ENCODE results near the gene WNT3.
"Not testable (repeated sequence)": the region's sequence is repeated elsewhere in the genome, so short reads cannot be mapped to it uniquely, and the experiment has no call there.

WNT3 gene

DNA sequence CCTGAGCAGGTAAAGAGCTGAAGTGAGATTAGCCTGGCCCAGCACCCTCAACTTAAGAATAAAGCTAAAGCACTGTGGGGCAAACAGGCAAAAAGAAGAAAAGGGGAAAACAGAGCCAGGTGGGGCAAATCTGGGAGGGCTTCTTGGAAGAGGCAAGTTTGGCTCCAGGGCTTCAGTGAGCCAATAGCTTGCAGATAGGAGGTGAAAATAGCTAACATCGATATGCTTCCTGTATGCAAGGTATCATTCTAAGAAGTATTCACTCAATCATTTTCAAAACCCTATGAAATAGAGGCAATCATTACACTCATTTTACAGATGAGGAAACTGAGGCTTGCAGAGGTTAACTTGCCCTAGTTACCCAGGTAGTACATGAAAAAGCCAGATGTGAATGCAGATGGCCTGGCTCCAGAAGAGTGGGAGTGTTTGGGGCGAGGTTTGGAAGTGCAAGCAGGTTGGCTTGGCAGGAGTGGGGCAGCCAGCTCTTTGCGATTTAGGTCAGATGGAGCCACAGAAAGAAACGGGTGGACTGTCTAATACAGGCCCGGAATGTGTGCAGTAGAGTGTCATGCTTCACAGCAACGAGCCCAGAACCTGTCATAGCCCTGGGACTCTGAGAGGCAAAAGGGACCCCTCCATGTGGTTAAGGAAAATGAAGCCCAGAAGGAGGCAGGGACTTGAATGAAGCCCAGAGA, 5.7 kb downstream of the WNT3 start:
- no peak for DNase-seq

DNA sequence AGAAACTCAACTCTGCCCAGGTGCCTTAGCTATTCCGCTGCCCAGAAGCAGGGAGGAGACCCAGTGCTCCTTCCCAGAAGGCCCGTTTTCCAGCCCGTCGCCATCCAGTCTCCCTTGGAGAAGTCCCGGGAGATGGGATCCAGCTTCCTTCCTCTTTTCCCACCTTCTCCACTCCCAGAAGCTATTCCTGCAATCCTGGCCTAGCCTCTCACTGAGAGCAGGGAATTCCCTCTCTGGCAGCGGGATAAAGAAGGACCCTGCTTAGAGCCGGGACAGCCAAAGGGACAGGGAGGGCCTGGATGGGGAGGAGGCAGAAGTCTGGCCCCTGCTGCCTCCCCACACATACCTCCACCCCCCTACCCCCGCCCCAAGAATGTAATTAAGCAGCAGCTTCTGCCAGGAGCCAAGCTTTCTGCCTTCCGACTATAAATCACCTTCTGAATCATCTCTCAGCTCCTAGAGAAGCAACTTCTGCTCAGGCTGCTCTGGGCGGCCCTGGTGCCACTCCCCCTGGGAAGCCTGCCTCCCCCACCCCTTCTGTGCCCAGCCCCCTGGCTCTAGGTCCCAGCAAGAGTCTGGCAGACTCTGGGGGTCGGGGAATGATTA, 6.4 kb downstream of the WNT3 start:
- DNase-seq = no peak

DNA sequence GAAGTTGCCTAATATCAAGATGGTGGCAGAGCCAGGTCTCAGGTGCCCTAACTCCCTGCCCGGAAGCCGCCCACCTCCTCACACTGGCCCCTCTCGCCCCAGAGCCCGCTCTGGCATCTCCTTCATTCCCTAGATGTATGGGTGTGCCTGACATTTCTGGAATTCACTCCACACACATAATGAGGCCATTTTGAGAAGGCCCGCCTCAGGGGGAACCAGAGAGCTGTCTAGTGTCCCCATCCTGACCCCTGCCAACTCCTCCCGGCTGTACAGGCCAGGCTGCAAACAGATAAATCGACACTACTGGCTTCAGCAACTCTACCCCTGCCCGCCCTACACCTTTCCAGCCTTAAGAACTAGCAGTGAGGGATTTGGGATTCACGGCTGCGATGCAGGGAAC, 7.7 kb downstream of the WNT3 start:
- DNase-seq = no peak

DNA sequence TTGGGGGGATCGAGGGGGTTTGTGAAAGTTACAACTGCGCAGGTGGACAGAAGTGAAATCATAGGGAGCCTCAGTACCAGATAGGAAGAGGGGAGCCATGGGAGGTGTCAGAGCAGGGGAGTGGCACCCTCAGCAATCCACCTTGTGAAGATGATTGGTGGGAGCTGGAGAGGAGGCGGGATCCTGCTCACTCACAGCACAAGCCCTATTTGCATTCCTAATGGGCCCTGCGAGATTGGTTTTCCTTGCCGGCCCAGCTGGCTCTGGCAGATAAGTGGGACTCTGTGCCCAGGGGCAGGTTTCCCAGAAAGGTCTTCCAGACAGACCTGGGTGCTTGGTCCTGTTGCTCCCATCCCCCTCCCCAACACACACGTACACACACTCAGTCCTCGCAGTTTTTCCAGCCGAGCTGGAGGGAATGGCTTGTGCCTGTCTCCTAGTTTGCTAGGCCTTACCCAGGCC, 9.4 kb downstream of the WNT3 start:
- no peak for DNase-seq

DNA sequence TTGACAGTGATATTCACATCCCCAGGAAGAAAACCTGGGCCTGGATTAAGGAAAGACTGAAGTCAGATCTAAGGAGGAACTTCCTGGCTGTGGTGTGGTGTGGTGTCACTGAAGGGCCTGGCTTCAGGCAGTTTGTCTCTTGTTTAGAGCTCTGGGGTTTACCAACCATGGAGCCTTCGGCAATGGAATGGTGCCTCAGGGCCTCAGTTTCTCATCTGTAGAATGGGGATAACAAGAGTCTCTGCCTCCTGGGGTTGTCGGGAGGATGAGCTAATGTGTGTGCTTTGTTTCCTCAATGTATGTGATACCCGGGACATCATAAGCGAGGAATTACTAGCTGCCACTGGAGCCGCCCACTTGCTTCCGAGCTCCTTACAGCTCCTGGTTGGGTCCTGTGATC, 12.7 kb downstream of the WNT3 start:
- no peak for DNase-seq

DNA sequence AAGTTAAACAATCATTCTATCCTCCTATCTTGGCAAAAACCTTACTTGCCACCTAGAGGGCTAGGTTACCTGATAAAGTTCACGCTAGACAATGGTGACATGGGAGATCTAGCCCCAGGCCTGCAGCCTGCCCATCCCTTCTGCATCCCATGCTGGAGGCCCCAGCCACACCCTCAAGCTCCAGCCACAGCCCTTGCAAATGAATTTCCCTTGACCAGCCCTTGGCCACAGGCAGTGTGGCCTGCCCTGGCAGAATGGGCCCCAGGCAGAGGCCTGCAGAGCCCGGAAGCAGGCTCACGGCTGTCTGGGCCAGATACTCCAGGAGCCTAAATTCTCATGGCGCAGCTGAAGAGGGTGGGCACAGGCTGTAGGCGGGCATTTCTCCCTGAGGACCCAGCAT, 14.9 kb downstream of the WNT3 start:
- no peak for DNase-seq

DNA sequence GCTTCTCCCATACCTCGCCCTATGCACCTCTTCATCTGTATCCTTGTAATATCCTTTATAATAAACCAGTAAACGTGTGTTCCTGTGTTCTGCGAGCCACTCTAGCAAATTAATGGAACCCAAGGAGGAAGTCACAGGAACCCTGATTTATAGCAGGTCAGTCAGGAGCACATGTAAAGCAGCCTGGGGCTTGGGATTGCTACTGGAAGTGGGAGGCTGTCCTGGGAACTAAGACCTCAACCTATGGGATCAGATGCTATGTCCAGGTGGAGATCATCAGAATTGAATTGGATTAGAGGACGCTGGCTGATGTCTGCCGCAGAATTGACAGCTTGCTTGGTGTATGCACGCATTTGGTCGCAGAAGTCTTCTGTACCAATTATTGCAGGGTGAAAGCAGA, 15.7 kb downstream of the WNT3 start:
- no peak for DNase-seq

DNA sequence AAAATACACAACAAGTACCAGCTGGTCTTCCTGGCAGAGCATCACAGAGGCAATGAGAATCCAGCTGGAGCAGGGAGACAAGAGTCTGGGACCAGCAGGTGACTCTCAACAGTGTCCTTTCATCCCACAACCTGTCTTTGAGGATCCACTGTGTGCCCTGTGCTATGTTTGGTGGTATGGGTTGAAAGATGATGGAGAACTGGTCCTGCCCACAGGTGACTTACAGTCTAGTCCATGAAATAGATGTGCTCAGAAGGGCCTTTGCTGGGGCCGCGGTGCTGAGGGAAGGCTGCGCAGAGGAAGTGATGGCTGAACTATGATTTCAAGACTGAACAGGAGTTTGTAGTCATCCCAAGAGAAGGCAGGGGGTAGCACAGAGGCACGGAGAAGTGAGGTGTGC, 17.9 kb downstream of the WNT3 start:
- no peak for DNase-seq

DNA sequence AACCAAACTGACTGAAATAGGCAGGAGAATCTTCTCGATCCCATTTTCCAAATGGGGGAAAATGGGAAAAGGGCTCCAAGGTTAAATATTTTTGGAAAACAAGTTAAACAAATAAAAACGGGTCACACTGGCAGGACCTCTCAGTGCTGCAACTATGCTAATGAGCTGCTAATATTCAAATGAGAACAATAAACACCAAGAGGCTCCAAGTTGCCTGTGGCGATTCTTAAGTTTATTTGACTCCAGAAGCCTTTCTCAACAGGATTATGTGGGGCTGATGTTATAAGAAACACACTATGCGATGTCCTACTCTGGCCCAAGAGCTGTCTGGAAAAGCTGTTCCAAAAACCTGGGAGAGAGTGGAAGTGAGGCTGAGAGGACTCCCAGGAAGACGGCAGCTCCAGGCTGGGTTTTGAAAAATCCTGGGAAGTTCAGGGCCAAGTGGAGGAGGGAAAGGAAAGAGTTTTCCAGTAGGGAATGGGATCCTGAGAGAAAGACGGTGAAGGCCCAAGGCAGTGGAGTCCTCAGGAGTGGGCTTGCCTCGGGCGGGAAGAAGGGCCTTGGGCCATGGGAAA, 21.4 kb downstream of the WNT3 start:
- DNase-seq = no peak

DNA sequence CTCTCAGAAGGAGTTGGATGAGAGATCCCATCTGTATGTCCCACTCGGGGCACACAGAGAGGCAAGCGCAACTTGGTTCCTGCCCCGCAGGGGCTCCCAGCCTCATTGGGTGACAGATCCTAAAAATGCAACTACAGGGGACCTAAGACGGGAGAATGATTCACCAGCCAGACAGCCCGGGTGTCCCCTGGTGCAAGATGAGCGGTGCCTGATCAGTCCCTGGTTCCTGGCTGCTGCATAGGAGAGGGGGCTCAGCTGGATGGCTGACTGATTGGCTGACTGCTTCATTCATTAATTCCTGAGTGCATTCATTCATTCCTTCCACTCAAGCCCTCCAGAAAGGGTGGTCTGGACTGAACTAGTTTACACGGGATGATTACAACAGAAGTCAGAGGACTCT, 22.0 kb downstream of the WNT3 start:
- no peak for DNase-seq

DNA sequence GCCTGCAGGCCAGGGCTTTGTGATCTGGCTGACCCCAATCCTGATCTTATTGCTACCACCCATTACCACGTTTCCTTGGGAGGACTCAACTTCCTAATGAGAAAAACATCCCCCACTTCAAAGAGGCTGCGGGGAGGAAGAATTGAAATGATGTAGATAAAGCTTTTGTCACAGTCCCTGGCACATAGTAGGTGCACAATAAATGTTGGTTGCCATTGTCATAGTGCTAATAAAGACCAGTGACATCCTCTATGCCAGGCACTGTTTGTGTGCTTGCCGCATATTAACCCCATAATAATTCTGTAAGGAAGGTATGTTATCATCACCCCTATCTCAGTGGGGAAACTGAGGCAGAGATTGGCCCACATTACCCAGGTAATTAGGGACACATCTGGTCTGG, 22.4 kb downstream of the WNT3 start:
- DNase-seq = no peak

DNA sequence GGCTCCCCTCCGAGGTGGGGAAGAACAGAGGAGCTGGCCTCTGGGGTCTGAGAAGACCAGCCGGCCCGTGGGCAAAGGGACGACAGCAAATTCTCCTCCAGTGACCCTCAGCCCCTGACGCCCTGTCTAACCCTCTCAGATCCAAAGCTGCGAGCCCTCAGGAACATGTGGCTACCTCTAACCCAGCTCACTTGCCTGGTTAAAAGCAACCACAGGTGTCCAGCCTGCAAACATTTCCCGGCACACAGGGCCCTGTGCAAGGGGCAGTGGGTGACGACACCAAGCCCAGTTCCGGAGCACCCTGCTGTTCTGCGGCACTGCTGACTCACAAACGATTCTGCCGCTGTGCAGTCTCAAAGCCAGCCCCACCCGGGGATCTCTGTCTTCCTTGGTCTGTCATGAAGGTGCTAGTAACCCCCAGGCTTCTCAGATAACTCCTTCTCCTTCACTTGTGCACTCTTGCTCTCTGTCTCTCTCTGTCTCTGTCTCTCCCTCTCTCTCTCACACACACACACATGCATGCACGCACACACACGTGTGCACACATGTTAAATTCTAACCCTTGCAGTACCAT, 23.0 kb downstream of the WNT3 start:
- no peak for DNase-seq

DNA sequence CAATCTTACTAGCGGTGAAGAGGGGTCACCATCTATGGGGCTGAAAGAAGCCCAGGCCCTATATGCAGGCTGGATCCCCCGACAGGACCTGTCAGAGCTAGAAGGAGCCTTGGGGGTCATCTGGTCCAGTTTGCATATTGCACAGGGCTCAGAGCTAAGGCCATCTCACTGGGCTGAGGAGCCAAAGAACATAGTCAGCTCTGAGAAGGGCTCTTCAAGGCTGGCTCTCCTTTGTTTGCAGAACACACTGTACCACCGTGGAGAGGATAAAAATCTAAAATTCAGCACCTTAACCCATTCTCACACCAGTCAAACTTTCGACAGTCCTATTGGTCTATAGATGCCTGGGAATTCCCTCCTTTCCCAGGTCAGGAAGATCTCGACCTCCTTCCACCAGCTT, 24.2 kb downstream of the WNT3 start:
- no peak for DNase-seq

DNA sequence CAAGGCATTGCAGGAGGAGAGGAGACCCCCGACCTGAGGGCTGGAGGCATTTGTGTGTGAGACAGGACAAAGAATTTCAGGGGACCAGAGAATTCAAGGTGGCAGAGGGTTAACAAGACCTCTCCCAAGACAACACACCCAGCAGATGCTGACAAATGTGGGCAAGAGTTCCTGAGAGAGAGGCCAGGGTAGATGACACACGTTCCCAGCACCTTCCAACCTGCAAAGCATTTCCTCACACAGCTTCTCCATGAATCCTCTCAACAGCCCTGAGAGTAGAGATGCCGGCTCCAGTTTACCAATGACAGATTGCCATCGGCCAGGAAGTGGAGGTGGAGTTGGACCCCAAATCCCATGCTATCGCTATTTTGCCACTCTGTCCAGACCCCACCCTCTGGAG, 25.0 kb downstream of the WNT3 start:
- no peak for DNase-seq

DNA sequence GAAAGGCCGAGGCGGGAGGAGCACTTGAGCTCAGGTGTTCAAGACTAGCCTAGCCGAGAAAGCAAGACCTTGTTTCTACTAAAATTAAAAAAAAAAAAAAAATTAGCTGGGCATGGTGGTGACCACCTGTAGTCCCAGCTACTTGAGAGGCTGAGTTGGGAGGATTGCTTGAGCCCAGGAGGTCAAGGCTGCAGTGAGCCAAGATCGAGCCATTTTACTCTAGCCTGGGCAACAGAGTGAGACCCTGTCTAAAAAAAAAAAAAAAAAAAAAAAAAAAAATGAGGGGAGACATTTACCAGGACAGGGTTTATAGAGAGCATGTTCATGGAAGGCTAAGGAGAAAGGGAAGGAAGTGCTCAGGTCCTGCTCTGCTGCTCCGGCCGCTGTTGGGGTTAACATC, 25.5 kb downstream of the WNT3 start:
- not testable (repeated sequence) for DNase-seq

DNA sequence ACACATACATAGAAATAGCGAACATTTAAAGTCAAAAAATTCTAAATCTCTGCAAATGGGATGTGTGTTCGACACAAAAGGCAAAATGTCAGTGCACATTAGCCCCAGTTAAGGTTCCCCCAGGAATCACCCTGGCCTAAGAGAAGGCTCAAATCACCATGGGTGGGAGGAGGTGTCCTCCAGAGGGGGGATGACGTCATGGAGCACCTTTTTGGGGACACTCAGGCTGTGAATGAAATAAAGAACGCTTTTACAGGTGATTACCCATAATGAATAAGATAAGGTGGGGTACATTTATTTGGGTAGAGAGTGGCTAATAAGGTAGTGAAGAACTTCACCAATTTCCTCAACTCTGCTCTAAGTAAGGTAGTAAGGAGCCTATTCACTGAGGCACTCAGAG, 26.4 kb downstream of the WNT3 start:
- DNase-seq = no peak

DNA sequence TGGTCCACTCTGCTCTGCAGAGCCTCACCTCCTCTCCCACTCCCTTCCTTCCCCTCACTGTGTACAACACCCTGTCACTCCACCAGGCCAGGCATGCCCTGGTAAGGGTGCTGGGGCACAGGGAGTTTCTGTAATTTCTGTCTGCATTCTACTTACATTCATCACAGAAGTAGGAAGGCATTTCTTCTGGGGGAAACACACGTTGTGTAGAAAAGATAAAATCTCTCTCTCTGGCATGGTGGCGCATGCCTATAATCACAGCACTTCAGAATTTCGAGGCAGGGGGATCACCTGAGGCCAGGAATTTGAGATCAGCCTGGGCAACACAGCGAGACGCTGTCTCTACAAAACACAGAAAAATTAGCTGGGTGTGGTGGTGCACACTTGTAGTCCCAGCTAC, 27.0 kb downstream of the WNT3 start:
- no peak for DNase-seq

DNA sequence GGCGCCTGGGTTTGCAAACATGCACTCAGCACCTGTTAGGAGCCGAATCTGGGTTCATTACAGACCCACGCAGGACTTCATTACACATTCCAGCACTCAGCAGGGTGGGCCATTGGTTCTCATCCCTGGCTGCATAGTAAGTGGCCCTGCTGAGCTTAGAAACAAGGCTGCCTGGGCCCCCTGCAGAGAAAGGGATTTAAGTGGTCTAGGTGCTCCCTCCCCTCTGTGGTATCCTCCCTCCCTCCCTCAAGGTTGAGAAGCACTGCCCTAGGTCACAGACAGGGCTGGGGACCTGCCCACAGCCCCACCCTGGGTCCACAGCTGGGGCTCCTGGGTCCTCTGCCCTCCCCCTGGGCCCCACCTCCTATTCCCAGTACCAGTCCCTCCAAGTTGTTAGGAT, 28.3 kb downstream of the WNT3 start:
- DNase-seq = no peak

DNA sequence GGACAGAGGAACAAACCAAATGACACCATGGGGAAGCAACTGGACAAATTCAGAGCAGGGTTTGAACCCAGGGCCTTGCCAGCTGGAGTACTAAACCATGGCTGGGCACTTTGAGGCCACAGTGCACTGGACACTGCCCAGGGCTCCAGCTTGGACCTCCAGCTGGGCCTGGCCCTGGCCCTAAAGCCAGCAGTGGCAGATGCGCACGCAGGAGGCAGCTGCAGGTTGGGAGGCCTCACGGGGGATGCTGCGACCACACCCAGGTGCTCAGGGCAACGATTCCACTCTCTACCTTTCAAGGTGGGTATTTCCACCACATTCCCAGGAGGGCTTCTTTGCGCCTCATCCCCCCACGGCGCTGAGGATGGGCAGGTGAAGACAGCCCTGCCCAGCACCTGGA, 28.9 kb downstream of the WNT3 start:
- DNase-seq = no peak

DNA sequence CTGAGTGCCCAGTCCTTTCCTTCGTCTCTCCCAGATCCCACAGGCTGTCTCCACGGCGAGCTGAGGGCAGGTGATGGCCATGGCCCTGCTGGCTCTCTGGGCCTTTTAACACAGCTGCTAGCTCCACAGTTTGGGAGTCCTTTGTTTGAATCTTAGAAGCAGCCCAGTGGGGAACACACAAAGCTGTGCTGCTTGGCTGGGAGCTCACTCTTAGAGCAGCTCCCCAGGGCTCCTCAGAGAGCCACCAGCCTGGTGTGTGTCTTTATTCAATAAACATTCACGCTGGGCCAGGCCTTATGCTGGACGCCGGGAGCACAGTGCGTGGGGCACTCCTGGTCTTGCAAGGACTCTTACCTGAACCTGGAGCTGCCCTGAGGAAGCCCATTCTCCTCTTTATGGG, 29.7 kb downstream of the WNT3 start:
- DNase-seq = no peak

DNA sequence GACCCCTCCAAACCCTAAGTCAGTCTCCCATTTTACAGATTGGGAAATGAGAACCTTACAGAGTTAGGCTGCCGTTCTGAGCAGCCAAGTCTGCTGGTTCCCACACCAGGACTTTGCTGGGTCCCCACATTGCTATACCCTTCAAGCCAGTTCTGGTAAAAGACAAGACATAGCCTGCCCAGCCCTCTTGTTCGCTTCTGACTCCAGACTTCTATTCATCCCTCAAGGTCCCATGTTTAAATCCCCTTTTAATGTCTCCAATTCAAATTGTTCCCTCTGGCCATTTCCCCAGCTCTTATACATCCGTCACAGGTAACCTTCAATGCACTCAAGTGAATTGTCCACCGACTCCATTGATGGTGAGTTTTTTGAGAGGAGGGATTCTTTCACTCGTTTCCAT, 30.2 kb downstream of the WNT3 start:
- DNase-seq = no peak

DNA sequence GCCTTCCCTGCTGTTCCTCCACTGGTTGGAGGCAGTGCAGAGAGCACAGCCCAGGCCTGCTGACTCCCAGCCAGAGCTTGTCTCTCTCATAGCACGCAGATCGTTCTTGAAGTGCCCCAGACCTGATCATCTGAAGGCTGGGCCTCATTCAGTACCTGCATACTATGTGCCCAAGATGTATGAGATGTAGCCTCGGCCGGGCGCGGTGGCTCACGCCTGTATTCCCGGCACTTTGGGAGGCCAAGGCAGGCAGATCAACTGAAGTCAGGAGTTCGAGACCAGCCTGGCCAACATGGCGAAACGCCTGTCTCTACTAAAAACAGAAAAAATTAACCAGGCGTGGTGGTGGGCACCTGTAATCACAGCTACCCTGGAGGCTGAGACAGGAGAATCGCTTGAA, 31.0 kb downstream of the WNT3 start:
- no peak for DNase-seq

DNA sequence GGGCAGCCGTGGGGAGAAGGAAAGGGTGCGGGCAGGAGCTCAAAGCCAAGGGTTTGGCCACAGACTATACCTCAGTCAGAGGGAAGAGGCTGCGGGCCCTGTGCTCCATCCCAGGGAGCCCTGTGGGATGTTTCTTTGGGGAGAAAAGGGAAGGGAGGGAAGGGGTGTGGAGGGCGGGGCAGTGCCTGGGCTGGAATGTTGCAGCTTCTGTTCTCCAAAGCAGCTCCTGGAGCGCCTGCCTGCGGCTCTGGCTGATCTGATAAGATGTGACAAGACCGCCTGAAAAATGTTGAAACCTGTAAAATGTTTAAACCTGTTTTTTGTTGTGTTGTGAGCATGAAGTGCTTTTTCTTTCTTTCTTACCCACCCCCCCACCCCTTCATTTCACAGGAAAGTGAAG, 32.8 kb downstream of the WNT3 start:
- DNase-seq = no peak

DNA sequence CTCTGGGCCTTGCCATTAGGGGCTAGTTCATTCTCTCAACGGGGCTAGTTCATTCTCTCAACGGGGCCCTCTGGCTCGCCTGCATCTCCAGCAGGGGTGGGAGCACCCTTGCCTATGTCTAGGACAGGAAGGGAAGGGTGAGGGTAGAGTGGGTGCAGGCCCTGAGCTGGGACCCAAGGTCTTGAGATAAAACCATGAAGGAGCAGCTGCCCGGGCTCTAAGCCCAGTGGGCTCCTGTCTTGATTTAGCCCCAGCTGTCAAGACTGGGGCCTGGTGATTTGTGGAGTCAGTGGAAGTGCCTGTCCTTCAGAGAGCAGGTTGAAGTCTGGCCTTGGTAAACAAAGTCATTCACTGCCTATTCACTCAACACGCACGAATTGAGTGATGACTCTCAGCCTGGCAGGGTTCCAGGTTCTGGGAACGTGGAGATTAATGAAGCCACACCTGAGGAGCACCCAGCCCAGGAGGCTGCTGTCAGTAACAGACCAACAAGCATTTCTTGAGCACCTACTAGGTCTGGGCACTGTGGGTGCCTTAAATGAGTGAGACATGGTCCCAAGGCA, 35.4 kb downstream of the WNT3 start:
- DNase-seq = no peak

All from NCI-H1092 (cell line).